Measurements from ENCODE around the gene PSMG4.
A peak's percentile ranks its signal among the peaks of the same experiment; 100 is the strongest.

Gene PSMG4, protein sequence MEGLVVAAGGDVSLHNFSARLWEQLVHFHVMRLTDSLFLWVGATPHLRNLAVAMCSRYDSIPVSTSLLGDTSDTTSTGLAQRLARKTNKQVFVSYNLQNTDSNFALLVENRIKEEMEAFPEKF

DNA sequence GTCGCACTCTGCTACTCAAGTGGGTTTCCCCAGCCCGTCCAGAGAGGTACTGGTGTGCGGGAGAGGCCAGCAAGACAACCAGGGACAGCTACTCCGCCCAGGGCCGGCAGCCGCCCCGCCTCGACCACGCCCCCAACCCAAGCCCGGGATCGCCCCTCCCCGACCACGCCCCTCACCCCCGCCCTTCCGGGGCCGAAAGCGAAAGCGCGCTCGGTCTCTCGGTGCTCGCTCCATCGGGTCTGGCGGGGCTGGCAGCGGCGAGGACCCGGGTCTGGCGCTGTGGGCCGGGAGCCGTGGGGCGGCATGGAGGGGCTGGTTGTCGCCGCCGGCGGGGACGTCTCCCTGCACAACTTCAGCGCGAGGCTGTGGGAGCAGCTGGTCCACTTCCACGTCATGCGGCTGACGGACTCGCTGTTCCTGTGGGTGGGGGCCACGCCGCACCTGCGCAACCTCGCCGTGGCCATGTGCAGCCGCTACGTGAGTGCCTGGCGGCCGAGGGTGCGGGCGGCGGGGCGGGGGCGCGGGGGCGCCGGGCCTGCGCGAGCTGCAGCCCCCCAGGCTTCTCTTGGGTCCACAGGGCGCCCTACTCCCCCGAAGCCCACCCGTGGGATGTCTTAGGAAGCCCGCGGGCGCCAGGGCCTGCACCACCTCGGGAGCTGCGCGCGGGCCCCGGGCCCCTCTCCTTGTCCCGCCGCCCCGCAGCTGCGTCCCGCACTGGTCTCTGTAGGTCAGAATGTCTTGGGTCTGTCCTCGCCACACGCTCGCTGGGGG, at the start of gene PSMG4:
Gene PSMG4, plus strand, starts transcription at position 228 of the 771 bp plus-strand sequence. Its CDS starts 76 bp downstream, at position 304.
- peak; percentile 93 for DNase-seq

DNA sequence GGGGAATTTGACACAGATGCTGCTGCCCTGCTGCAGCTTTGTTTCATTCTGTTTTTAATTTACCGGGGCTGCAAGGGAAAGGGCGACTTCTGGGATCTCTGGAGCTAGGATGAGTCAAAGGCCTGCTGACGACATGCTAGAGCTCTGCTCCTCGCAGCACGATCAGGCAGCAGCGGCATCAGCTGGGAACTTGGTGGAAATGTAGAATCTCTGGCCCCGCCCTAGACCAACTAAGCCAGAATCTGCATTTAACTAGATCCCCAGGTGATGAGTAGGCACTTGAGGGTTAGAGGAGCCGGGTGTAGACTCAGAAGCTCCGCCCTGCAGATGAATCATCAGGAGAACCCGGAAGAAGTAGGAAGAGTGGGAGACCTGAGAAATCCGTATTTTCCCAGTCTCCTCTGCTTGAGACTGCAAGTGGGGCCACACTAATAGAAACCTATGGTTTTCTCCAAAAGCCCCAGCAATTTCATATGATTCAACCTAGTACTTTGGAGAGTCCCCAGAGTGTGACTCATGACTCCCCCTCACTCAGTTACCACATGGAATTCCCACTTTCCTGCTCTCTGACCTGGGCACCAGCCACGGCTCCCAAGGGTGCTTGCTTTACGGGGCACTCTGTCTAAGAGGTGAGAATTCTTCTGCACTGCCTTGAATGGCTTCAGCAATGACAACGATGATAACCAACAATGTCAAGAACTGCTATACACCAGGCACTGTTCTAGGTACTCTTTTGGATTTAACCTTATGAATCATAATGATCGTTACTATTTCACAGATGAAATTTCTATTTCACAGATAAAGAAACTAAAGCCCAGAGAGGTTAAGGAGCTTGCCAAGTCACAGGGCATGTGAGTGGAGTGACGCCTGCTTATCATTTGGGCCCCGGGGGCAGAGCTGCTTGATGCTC, 49.4 kb upstream of the PSMG4 start:
- DNase-seq, result peak; percentile 27

DNA sequence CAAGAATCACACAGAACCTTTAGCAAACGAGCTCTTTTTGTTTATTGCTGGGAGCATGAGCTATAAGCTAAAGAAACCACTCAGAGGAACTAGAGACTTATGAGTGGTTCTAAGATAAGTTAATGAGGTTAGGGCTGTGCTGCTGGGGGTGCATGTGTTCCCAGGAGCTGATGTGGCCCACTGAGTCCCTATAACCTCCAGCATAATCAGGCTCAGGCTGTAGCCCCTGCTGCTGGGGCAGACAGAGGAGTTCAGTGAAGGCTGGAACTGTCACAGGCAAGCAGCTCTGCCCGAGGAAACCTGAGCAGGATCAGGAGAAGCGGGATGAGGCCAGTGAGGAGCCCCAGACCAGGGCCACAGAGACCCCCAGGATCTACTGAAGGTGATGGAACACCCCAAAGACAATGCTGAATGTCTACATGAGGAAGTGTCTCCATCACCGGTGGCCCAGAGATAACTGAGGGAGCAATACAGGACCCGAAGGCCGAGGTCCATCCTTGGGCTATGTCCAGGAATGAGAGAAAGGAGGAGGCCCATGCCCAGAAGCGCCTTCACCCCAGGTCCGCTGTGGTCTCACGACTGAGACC, 48.6 kb upstream of the PSMG4 start:
- no peak for DNase-seq

DNA sequence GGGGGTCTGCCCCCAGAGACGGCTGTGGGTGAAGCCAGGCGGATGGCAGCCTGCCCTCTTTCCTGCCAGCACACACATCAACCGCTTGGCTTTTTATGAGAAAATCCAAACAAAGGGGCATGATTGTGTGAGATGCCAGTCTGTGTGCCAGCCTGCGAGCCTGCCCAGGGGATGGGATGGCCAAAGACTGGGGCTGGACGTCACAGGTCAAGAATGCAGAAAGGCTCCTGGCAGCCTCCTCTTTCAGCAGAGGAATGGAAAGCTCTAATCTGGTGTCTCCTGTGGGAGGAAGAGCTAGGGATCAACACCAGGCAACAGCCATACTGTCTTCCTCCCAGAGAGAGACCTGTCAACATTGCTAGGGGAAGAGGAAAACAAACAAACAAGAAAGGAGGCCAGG, 47.1 kb upstream of the PSMG4 start:
- no peak for DNase-seq

DNA sequence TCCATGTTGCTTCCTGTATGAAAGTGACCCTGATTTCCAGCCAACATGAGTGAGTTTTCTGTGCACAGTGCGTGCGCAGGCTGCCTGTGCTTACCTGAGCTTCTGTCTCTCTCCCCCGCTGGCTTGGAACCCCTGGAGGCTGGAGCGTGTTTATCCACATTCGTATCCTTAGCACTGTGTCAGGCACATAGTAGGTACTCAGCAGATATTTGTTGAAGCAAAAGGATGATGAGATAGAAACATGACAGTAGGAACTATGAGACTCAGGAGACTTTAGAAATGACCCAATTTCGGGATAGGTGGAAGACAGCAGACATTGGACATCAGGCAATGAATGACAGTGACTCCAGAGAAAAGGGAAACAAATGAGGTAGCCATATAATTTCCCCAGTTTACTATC, 46.5 kb upstream of the PSMG4 start:
- DNase-seq, result no peak

DNA sequence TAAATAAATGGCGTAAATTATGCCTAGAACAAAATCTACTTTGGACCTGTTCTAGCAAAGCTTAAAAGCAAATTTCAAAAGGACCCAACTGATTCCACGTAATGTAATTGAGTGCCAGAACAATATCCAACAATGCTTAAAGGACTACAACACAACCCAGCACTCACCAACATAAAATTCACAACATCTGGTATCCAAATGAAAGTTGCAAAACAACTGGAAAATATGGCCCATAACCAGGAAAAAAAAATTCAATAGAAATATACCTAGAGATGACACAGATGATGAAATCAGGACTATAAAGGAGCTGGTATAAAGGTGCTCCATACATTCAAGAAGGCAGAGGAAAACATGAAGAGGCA, 45.4 kb upstream of the PSMG4 start:
- no peak for DNase-seq

DNA sequence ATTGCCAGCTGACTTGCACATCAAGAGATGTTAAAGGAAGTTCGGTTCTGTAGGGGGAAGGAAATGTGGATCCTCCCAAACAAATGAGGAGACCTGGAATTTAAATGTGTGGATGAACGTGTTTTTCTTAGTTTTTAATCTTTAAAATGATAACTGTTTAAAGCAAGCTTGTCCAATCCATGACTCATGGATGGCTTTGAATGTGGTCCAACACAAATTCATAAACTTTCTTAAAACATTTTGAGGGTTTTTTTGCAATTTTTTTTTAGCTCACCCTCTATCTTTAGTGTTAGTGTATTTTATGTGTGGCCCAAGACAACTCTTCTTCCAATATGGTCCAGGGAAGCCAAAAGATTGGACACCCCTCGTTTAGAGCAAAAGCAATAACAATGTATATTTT, 43.8 kb upstream of the PSMG4 start:
- DNase-seq, result no peak

DNA sequence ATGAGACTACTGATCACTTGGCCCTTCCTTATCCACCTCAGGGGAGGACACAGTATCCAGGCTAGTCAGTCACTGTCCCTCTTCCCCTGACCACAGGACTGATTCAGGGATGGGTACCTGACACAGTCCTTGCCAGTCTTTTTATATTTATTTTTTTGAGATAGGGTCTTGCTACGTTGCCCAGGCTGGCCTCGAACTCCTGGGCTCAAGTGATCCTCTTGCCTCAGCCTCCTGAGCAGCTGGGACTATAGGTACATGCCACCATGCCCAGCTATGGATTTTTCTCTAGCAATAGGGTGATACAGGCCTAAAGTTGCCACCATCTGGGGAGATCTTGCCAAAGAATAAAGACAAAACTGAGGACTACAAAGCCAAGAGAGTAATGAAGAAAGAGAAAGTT, 41.5 kb upstream of the PSMG4 start:
- DNase-seq, result no peak

DNA sequence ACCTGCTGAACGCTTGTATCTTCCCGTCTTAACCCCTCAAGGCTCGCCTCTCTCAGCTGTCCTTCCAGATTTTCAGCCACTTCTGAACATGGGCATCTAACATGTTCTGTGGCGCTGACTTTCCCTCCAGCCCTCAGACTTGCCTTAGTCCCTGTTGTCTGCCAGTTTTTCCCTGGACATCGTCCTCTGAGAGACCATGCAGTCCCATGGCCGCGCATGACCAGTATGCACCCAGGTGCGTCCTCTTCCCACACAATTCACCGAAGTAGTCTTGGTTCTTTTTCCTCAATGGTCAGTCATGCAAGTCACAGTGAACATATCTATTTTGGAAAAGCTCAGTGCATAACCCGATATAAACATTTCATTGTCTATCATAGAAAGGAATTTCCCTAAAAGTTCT, 40.5 kb upstream of the PSMG4 start:
- no peak for DNase-seq

DNA sequence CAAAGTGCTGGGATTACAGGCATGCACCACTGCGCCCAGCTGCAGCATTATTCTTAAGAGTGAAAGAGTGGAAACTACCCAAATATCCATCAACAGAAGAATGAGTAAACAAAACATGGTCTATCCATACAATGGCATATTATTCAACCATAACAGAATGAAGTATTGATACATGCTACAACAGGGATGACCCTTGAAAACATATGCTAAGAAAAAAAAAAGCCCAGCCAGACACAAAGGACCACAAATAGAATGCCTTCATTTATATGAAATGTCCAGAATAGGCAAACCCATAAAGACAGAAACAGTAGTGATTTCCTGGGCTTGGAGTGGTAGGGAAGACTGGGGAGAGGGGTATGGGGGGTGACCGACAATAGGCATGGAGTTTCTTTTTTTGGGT, 38.4 kb upstream of the PSMG4 start:
- DNase-seq, result no peak

DNA sequence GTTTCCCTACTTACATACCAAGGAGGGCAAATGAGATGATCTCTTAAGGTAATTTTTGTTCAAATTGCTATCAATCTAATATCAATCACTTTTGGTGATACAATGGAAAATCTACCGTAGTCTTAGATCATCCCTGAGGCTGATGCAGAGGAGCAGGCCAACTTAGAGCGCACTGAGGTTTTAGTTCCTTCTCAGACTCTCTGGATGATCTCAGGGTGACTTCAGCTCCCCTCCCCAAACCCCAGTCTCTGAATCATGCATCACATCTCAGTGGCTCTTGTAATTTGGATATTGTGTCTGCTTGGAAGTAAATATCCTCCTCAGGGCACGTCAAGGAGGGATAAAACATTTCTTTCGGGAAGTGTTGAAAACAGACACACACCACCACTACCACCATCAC, 37.2 kb upstream of the PSMG4 start:
- no peak for DNase-seq

DNA sequence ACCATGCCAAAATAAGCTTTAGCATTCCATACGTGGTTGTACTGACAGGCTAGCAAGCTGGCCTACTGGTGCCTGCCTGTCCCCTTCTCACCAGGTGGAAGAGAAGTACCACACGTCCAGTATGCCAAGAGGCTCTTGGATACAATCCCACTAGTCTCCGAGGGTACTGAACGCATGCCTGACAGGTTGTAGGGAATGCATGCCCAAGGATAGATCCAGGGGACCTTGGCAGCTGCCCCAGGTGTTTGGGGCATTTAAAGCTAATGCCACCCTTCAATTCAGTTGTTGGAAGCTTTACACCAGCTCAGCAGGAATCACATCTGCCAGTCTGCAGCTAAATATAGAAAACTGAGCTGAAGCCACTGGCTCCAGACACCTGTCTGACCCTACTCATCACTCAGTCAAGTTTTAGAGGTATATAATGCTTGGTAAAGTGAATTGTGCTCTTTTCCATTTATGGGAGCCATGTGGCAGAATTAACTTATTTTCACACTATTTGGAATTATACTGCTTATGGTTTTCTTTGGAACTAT, 36.2 kb upstream of the PSMG4 start:
- no peak for DNase-seq

DNA sequence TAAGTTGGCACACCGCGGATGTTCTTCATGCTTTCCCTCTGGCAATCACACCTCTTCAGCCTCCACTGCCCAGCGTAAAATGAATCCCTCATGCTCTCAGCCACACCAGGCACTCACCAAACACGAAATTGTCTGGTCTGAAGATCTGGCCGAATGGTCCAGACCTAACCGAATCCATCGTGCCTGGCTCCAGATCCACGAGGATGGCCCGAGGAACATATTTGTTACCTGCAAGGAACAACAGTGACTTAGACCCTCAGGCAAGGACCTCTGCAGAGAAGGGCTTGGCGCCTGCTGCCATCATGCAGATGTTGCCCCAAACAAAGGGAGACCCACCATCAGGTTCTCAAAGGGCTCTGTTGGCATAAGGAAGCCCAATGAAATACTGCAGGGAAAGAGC, 32.7 kb upstream of the PSMG4 start:
- DNase-seq, result no peak

DNA sequence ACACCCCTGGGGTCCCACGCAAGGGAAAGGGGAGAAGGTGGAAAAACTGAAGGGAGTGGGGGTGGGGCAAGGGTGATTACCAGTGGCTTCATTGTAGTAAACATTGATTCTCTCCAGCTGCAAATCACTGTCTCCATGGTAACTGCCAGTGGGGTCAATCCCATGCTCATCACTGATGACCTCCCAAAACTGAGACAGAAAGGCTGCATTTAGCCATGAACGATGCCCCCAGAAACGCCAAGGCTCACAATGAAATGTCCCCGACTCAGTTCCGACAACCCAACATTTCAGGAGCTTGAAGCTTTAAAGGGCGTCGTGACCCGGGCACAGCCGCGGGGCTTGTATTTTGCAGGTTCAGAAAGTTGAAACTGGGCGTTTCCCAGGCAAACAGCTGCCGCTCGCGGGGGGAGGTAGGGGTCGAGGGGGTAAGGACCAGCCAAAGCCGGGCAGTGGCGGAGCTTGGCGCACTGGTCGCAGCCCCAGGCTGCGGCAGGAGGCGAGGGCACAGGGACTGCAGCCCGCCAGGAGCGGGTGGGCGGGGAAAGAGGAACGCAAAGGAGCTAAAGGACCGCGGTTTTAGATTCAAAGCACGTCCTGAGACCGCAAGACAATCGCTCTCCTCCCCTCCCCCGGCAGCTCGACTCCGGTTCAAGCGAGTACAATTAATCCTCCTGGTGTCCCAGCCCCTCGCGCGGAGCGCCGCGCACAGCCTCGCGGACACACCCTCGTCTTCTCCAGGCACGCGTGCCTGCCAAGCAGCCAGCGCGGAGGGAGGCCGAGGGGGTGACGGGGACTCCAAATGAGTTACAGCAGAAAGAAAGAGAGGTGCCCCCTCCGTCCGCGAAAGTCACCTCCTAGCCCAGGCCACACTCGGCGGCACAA, 32.0 kb upstream of the PSMG4 start:
- DNase-seq, result no peak

DNA sequence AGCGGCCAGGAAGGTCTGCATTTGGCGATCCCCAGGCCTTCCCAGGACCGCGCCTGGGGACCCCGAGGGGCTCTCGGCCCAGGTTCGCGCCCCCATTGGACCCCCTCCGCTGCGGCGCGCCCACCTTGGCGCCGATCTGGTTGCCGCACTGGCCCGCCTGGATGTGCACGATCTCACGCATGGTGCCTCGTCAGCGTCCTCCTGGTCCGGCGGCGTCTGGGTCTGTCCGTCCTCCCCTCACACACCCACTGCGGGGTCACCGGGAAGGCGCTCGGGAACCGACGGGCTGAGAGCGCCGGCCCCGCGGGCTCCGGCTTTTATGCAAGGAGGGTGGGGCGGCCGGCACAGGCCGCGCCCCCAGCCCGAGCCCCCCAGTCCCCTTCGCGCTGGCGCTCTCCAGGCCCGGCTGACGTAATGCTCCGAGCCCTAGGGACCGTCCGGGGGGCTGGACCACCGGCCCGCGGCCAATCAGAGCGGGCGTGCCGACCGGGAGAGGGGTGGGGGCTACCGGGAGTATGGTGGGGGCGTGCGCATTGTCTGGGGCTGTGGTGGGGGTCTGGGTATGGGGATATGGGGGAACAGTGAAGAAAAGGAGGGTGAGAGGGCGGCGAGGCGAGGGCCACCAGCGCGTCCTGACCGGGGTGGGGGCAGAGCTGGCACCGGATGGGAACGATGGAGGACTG, 31.2 kb upstream of the PSMG4 start, which contains the start of gene TUBB2B:
Gene TUBB2B, minus strand, starts transcription at position 291 of the 683 bp plus-strand sequence. Its CDS starts 110 bp downstream, at position 181.
- DNase-seq, result no peak

DNA sequence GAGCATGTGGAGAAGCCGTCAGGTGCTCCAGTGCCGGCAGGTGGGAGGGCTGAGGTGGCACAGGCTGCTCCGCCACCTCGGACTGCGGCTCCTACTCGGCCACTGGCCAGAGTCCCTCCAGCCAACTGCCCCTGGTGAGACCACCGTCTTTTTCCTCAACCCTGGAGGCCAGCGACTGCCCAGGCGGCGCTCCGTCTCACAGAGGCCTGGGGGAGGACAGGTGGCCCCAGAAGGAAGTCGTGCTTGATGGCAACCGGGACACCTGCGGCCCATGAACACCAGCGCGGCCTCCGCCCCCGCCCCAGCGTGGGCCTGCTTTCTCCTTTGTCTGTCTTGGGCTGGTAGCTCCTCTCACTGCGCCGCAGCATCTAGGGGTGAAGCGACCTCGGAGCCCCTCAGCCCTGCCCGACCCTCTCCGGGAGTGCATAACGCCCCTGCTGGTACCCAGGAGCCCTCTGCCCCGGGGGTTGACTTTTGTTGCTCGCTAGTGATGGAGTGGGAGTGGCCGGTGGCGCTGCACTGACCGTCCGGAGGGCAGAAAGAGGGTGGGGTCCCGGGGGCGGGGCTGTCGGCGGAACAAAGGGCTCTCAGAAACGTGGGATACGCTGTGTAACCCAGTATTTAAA, 30.6 kb upstream of the PSMG4 start:
- no peak for DNase-seq

DNA sequence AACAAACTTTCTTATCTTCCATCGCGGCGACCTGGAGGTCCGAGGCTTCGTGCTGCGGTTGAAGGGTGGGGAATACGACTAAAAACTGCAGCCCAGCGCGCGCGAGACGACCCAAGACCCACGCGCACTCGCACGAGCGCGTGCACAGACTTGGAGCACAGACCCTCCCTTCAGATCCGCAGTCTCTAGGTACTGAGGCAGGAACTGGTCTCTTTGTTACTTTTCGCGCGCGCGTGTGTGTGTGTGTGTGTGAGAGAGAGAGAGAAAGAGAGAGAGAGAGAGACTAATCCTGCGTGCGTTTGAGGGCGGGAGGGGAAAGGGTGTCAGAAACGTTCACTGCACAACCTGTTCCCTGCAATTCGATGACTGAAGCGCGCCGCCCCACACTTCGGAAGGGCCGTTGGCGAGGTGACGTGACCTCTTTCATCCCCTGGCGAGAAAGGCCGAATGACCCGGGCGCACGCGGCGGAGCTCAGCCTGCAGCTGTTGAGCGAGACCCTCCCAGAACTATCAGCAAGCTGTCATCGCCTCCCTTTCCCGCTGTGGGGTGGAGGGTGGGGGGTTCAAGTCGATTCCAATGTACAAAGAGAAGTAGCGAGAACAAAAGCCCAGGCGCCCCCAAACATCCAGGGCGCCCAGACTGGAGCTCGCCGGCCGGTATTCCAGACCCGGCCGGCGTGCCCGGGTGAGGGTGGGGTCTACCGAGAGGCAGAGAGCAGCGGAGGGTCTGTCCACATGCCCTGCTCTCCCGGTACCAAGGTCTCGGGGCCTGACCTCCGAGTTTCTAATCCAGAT, 29.8 kb upstream of the PSMG4 start:
- peak; percentile 60 for DNase-seq

DNA sequence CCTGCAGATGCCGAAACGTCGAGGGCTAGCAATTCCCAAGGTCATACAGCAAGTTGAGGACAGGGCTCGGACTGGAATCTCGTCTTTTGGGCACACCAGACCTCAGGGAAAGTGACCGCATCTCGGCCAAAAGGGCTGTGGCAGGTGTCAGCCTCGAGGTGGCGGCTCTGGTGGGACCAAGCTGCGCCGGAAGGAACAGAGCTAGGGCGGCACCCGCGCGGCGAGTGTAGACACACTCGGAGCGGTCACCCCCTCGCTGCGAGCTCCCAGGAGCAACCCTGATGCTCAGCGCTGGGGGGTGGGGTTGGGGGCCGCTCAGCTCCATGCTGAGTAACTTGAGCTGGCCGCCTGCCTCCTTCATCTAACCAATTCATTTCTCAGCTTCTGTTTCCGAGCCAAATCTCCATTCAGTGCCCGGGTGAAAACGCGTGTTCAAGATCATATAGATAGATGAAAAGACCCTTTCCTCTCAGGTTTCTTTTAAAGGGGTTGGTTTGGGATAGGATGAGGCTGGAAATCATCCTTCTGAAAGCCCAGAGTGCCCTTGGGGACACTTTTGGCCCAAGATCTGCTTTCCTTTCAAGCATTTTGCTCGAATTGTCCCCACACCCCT, 29.1 kb upstream of the PSMG4 start:
- DNase-seq, result peak; percentile 34

DNA sequence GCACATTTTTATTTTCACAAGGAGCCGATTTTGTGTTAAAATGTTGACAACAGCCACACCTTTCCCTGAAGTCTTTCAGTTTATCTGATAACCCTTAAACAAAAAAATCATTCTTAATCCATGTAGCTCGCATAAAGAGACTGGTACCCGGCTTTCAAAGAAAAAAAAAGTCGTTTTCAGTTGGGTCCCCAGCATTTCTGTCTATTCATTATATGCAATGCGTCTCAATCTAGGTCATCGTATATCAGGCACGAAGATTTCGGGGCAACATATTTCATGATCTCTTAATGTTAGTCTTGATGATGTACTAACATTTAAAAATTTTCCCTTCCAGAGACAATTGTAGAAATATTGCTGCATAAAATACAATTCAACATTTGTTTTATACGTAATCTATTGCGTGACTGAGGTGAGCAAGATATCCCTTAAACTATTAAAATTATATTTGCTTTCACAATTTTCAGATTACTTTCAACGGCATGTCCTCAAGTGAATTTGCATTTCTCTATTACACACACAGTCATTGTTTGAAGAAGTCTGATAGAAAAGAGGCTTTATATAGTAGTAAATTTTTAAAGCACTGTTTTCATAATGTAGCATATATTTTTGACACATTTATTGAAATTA, 28.4 kb upstream of the PSMG4 start:
- no peak for DNase-seq

All from CD4-positive, alpha-beta T cell treated with Interleukin-17A for 1 hour (primary cell).